WERI-Rb-1 (cell line): ENCODE results near the gene MYO1A.

ENCODE experiments used
- DNase-seq: peaks from one replicate; pipeline ENCODE4 v3.0.0-alpha.2; 2020
- H3K27ac ChIP-seq: fragments of 250-450 bp; sonication (Bioruptor Pico); 2 replicates; pipeline ENCODE4 v1.5.1; 2020; ENCODE audit warnings: mild to moderate bottlenecking, moderate library complexity
- H3K27me3 ChIP-seq: fragments of 250-450 bp; sonication (Bioruptor Pico); 2 replicates; pipeline ENCODE4 v1.5.1; 2021; ENCODE audit warnings: mild to moderate bottlenecking, low read depth, moderate library complexity; ENCODE audit not compliant: insufficient read depth, severe bottlenecking
- H3K36me3 ChIP-seq: fragments of 250-450 bp; sonication (Bioruptor Pico); 2 replicates; pipeline ENCODE4 v1.5.1; 2020; ENCODE audit warnings: mild to moderate bottlenecking, moderate library complexity
- H3K4me3 ChIP-seq: 2 replicates; pipeline ENCODE4 v1.5.1; 2011; ENCODE audit warnings: low read depth, mild to moderate bottlenecking, control low read depth, low read length
- H3K9me3 ChIP-seq: fragments of 250-450 bp; sonication (Bioruptor Pico); 2 replicates; pipeline ENCODE4 v1.5.1; 2021; ENCODE audit warnings: mild to moderate bottlenecking, moderate library complexity; ENCODE audit not compliant: severe bottlenecking
- TF ChIP-seq, protein P1 (sequence below): IDR thresholded peaks from 2 replicates; pipeline ENCODE4 v1.5.1; 2011; ENCODE audit warnings: low read depth, mild to moderate bottlenecking, control low read depth, inconsistent platforms, low read length

The MYO1A gene

GRCh38 chr12:57046086-57046791, 3.7 kb downstream of the MYO1A start:
- TF ChIP-seq, protein P1, sequence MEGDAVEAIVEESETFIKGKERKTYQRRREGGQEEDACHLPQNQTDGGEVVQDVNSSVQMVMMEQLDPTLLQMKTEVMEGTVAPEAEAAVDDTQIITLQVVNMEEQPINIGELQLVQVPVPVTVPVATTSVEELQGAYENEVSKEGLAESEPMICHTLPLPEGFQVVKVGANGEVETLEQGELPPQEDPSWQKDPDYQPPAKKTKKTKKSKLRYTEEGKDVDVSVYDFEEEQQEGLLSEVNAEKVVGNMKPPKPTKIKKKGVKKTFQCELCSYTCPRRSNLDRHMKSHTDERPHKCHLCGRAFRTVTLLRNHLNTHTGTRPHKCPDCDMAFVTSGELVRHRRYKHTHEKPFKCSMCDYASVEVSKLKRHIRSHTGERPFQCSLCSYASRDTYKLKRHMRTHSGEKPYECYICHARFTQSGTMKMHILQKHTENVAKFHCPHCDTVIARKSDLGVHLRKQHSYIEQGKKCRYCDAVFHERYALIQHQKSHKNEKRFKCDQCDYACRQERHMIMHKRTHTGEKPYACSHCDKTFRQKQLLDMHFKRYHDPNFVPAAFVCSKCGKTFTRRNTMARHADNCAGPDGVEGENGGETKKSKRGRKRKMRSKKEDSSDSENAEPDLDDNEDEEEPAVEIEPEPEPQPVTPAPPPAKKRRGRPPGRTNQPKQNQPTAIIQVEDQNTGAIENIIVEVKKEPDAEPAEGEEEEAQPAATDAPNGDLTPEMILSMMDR = no peak
- no peak overlapping the region for H3K27ac ChIP-seq
- H3K27me3 ChIP-seq = no peaks in the 10 kb centered on the region
- no peak overlapping the region for H3K4me3 ChIP-seq
- H3K36me3 ChIP-seq = no peaks in the 10 kb centered on the region
- no peaks in the 10 kb centered on the region for H3K9me3 ChIP-seq
- DNase-seq = no peak

- no peak for DNase-seq
These were observed 5.0 kb downstream of the MYO1A start for GRCh38 chr12:57044889-57045288.

GRCh38 chr12:57044468-57044867, 5.5 kb downstream of the MYO1A start:
- DNase-seq = no peak
- Histone ChIP-seq H3K27ac (no peak overlapping the region), H3K4me3 (no peak overlapping the region), H3K27me3 (no peaks in the 10 kb centered on the region), H3K36me3 (no peaks in the 10 kb centered on the region), H3K9me3 (no peaks in the 10 kb centered on the region)
- TF ChIP-seq, protein P1 = no peak

More at GRCh38 chr12:57044889-57045288, 5.0 kb downstream of the MYO1A start:
- TF ChIP-seq, protein P1 = no peak
- Histone ChIP-seq H3K9me3 (no peaks in the 10 kb centered on the region), H3K4me3 (no peak overlapping the region), H3K36me3 (no peaks in the 10 kb centered on the region), H3K27ac (no peak overlapping the region), H3K27me3 (no peaks in the 10 kb centered on the region)

DNA sequence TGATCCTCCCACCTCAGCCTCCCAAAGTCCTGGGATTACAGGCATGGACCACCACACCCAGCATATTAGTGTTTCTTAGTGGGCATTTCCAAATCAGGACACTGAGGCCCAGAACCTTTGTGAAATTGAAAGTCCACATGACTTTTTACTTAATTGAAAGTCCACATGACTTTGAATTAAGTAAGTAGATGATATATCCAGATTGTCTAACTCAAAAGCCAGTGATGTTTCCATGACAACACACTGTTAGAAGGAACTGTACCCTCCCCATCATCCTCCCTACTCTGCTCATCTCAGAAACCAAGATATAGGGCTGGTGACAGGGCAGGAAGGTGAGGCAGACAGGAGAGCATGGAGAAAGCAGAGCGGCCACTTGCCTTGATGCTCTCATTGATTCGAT, 7.2 kb downstream of the MYO1A start:
- no peaks in the 10 kb centered on the region for H3K27me3 ChIP-seq

DNA sequence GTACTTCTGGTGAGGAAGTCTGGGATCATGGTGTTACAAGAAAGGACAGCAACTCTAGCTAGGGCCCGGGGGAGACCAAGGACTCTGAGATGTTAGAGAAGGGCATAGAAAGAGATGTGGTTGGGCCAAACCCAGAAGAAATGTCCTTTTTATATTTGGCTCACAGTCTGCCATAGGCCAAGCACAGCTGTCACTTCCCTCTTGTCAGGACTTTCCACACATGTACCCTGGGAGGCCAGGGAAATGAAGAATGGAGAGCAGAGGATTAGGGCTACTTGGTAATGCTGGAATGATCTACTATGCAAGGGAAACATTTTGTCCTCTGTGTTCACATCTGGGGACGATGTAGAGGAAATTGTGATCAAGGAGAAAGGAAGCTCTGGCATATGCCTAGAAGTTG, 9.2 kb downstream of the MYO1A start:
- H3K4me3 ChIP-seq = no peak overlapping the region
- TF ChIP-seq, protein P1 = no peak
- H3K27ac ChIP-seq = no peak overlapping the region
- DNase-seq = no peak
- H3K9me3 ChIP-seq = no peaks in the 10 kb centered on the region
- H3K36me3 ChIP-seq = no peaks in the 10 kb centered on the region
- no peaks in the 10 kb centered on the region for H3K27me3 ChIP-seq

More for the DNA sequence above, 7.2 kb downstream of the MYO1A start:
- DNase-seq = no peak
- Histone ChIP-seq H3K27ac (no peak overlapping the region), H3K36me3 (no peaks in the 10 kb centered on the region), H3K9me3 (no peaks in the 10 kb centered on the region), H3K4me3 (no peak overlapping the region)
- TF ChIP-seq, protein P1 = no peak

DNA sequence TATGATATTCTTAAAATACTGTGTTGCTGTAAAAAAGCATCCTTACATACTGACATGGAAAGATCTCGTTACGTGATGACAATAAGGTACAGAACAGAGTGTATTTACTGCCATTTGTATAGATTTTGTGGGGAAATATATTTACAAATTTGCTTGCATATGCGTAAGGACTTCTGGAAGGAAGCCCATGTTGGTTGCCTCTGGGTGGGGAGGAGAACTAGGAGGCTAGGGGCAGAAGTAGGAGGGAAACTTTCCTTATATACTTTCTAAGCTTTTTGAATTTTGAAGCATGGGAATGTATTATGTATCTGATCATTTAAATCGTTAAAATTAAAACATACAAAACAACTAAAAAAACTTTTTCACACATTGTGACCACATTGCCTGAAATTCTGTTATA, 9.7 kb downstream of the MYO1A start:
- Histone ChIP-seq H3K27me3 (no peaks in the 10 kb centered on the region), H3K9me3 (no peaks in the 10 kb centered on the region), H3K4me3 (no peak overlapping the region), H3K36me3 (no peaks in the 10 kb centered on the region), H3K27ac (no peak overlapping the region)
- no peak for DNase-seq
- TF ChIP-seq, protein P1 = no peak
